ENCODE measurements around the gene SAMM50.

SAMM50 gene

GRCh38 chr22:44032126-44032730, 77.0 kb downstream of the SAMM50 start:
- no peak for DNase-seq

- DNase-seq = no peak
Observed at GRCh38 chr22:44033287-44033686, 78.0 kb downstream of the SAMM50 start.

GRCh38 chr22:44033694-44034093, 78.5 kb downstream of the SAMM50 start:
- DNase-seq = no peak

- no peak for DNase-seq
Observed at GRCh38 chr22:44037519-44038375, 82.5 kb downstream of the SAMM50 start.

GRCh38 chr22:44039566-44040171, 84.4 kb downstream of the SAMM50 start:
- DNase-seq = no peak

GRCh38 chr22:44042249-44043218, 87.3 kb downstream of the SAMM50 start:
- DNase-seq = peak; percentile 11

- DNase-seq = no peak
Observed at GRCh38 chr22:44045145-44045544, 89.9 kb downstream of the SAMM50 start.

All from CD4-positive, alpha-beta T cell treated with Interleukin-6 for 4 hours (primary cell).